CD4-positive, alpha-beta T cell treated with Interferon alpha-2 for 1 hour (primary cell): Measurements from ENCODE around the gene CCR5.

Experiments
- DNase-seq, 2 donors: peaks; one replicate each; pipeline ENCODE4 v3.0.0-alpha.2; 2020 to 2022

CCR5 gene

DNA sequence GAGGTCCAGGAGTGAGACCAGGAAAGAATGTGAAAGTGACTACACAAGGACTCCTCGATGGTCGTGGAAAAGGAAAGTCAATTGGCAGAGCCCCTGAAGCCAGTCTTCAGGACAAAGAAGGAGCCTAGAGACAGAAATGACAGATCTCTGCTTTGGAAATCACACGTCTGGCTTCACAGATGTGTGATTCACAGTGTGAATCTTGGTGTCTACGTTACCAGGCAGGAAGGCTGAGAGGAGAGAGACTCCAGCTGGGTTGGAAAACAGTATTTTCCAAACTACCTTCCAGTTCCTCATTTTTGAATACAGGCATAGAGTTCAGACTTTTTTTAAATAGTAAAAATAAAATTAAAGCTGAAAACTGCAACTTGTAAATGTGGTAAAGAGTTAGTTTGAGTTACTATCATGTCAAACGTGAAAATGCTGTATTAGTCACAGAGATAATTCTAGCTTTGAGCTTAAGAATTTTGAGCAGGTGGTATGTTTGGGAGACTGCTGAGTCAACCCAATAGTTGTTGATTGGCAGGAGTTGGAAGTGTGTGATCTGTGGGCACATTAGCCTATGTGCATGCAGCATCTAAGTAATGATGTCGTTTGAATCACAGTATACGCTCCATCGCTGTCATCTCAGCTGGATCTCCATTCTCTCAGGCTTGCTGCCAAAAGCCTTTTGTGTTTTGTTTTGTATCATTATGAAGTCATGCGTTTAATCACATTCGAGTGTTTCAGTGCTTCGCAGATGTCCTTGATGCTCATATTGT is 10.8 kb upstream of the CCR5 start:
- DNase-seq, result no peak

DNA sequence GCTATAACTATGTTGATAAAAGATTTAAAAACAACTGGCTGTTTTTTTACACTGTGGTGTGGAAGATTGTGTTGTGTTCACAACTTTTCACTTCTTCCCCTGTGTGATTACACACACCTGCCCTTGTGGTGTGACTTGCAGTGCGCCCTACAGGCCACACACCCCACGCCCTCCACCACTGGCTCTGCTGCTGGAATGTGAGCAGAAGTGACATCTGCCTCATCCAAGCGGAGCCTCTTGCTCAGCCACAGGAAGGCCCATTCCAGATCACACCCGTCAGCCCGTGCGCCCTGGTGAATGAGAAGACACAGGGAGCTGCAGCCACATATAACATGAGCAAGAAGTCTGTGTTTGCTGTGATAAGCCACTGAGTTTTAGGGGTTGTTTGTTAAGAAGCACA is 9.8 kb upstream of the CCR5 start:
- no peak for DNase-seq

DNA sequence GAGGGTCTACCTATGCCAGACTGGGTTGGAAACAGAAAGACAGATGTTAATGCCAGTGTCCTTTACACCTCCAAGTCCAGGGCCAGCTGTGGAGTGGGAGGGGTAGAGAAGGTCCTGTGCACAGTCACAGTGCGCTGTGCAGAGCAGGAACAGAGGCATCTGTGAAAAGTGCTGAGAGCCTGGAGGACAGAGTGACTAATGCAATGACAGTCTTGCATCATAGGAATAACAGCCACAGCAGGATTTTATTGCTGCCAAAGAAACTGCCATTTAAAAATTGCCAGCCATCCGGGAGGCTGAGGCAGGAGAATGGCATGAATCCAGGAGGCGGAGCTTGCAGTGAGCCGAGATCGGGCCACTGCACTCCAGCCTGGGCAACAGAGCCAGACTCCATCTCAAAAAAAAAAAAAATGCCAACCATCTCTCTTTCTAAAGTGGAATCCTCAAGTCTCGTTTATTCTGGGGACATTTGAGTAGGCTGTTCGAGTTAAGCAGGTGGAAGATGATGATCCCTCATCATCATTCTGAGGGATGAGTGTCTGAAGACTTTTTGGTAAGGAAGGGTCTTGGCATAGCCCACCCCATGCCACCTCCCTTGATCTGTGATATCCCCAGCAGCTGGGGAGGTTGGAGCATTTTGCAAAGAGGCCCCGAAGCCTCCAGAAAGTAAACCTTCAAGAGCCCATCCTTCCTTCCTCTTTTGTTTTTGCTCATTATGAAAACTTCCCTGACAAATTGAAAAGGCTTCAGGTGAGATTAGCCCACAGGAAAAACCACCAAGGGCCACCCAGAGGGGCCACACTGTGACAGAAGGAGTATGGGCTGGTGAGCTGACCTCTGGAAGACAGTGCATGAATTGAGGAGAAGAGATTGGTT is 9.1 kb upstream of the CCR5 start:
- peak in 1 of 2 donors; percentile 33 for DNase-seq

DNA sequence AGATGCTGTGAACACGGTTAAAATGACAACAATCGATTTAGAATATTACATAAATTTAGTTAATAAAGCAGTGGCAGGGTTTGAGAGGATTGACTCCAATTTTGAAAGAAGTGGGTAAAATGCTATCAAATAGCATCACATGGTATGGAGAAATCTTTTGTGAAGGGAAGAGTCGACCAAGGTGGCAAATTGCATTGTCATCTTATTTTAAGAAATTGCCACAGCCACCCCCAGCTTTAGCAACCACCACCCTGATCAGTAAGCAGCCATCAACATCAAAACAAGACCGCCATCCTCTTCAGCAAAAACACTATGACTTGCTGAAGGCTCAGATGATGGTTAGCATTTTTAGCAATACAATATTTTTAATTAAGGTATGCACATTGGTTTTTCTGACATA is 5.7 kb upstream of the CCR5 start:
- DNase-seq, result no peak

DNA sequence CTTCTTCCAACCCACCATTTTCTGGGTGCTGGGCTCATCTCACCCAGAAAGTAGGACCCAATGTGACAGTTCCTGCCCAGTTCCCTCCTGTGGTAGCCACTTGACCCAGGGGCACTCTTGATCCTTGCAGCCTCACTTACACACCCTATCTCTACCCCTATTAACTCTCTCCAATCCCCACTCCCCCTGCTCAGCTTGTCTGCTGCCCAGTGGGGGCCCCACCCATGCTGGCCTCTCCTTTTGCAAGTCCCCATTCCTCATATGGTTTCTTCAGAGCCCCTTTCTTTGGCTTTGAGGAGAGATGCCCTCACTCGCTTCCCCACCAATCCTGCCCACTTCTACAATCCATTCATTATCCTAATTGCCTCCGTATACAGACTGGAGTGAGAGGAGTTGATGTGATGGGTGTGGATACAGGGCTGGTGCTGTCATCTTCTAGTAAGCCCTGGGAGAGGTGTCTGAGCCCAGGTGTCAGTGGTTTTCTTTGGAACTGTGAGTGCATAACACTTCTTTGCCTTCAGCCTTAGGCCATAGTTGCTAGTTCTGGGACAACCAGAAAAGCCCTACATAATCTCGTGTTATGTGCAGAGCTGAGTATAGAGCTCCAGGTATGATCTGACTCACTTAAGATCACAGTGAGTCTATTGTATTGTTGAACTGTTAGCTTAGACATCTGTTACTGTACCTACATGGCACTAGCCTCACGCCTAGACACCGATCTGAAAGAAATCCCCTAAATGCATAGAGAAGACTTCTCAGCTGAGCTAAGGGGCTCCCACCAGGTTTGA is 4.8 kb upstream of the CCR5 start:
- DNase-seq, result no peak

DNA sequence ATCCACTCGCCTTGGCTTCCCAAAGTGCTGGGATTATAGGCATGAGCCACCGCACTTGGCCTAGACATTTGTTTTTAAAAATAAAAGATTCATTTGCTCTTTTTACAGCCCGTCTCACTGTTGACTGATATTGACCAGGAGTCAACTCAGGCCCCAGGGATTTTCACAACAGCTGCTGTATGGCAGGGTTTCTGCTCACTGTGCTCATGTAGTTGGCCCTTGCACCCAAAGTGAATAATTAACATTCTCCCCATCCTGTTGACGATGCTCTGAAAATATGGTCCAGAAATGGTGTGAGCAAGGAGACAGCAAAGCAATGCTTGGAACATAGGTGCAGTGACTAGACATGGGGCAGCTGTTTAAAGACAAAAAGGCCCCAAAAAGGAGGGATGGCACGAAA is 2.9 kb upstream of the CCR5 start:
- no peak for DNase-seq

GRCh38 chr3:46368569-46368968 is 2.2 kb upstream of the CCR5 start:
- DNase-seq, result peak; percentile 84 to 85

- DNase-seq, result no peak
These were observed 1.6 kb upstream of the CCR5 start for GRCh38 chr3:46369151-46369550.

DNA sequence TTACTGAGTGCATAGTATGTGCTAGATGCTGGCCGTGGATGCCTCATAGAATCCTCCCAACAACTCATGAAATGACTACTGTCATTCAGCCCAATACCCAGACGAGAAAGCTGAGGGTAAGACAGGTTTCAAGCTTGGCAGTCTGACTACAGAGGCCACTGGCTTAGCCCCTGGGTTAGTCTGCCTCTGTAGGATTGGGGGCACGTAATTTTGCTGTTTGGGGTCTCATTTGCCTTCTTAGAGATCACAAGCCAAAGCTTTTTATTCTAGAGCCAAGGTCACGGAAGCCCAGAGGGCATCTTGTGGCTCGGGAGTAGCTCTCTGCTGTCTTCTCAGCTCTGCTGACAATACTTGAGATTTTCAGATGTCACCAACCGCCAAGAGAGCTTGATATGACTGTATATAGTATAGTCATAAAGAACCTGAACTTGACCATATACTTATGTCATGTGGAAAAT is 1.0 kb upstream of the CCR5 start:
- DNase-seq, result no peak

GRCh38 chr3:46371519-46372340 is 984 bp downstream of the CCR5 start:
- no peak for DNase-seq

- peak in 1 of 2 donors; percentile 63 for DNase-seq
These were observed 2.0 kb downstream of the CCR5 start for GRCh38 chr3:46372492-46373359.

DNA sequence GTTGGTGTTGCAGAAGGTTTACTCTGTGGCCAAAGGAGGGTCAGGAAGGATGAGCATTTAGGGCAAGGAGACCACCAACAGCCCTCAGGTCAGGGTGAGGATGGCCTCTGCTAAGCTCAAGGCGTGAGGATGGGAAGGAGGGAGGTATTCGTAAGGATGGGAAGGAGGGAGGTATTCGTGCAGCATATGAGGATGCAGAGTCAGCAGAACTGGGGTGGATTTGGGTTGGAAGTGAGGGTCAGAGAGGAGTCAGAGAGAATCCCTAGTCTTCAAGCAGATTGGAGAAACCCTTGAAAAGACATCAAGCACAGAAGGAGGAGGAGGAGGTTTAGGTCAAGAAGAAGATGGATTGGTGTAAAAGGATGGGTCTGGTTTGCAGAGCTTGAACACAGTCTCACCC is 4.0 kb downstream of the CCR5 start:
- DNase-seq, result no peak

- no peak for DNase-seq
These were observed 4.5 kb downstream of the CCR5 start for GRCh38 chr3:46375218-46375617.

GRCh38 chr3:46375814-46376213 is 5.1 kb downstream of the CCR5 start:
- DNase-seq, result no peak

- peak; percentile 61 to 71 for DNase-seq
These were observed 7.7 kb downstream of the CCR5 start for GRCh38 chr3:46378426-46378942.

DNA sequence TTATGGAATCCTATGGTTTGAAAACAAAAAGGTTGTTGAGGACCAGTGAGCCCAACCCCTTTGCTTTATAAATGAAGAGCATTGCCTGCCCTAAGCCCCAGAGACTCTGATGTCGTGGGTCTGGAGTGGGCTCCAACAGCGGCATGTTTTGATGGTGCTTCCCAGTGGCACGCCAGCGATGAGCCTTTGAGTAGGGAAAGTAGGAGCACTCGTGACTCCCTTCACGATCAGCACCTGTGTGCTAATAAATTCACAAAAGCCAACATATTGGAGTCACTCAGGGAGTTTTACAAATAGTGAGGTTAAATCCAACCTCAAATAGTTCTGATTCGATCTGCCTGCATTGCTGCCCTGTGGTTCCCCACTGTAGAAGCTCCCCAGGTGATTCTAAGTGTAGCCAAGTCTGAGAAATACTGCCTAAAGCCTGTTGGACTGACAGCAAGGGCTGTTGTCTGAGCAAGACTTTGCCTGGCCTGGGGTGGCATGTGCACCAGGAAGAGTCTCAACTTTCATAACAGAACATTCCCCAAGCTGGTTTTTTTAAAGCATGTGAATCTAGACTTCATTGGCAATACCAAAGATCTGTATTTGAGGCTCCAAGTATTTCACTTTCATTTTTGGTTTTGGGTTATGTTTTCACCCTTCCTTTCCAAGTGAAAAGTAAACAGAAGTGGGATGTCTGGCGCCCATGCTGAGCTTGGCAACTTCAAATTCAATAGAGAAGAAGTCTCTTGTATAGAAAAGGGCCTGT is 9.9 kb downstream of the CCR5 start:
- no peak for DNase-seq

DNA sequence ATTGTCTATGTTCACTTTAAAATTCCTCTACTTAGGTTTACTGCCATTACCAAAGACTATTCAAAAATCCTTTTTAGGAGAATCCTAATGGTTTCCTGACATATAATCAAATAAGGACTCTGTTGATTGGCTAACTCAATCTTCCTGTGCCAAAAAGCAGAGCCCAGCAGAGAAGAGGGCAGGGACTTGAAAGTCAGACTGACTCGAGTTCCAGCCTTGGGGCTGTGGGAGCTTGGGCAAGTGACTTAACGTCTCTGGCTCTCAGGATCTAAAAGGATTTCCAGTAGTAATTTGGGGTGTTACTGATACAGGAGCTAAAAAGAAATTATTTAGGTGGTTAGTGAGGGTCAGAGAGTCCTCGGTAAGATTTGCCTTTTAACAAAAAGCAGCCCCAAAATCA is 10.9 kb downstream of the CCR5 start:
- no peak for DNase-seq

- no peak for DNase-seq
These were observed 12.6 kb downstream of the CCR5 start for GRCh38 chr3:46383211-46383950.

- no peak for DNase-seq
These were observed 13.2 kb downstream of the CCR5 start for GRCh38 chr3:46383951-46384330.

GRCh38 chr3:46386205-46386604 is 15.5 kb downstream of the CCR5 start:
- no peak for DNase-seq
